GM18507 (cell line): Measurements from ENCODE around the gene COL17A1.
A peak's percentile ranks its signal among the peaks of the same experiment; 100 is the strongest.

Experiments
- DNase-seq: peaks from one replicate; pipeline ENCODE4 v3.0.0; 2011; ENCODE audit warnings: low read depth; ENCODE audit not compliant: insufficient read length; ENCODE audit errors: extremely low spot score
- FAIRE-seq: peaks from 2 replicates; lab custom pipeline; 2011; peaks lifted over from hg19 to GRCh38; lab: Jason Lieb, UNC

COL17A1 gene

DNA sequence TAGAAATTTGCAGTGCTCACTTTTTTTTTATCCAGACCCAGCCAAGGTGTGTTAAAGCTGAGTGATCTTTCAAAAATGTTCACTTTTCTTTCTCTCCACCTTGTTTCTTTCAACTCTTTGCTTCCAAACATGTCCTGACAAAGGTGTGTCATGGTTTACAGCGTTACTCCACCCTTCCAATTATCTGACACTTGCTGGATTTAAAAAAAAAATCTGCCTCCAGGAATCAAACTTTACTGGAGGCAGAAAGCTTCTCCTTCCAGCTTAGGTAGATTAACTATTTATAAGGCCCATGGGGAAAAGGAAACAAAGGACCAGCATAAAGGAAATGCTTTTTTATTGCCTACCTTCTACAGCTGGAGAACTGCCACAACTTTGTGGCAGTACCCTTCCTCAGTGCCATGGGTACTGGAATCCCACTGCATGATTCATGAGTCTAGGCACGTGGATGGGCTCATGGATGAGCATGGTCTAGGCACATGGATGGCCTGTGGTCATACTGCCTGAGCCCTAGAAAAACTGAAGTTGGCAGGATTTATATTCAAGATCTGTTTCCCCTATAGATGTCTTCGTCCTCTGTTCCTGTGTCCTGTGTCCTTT, at the start of gene COL17A1:
COL17A1 (minus strand) TSS at position 80 of the 600 bp plus-strand sequence. CDS start 5,207 bp downstream, outside the sequence.
- DNase-seq (no peak), FAIRE-seq (no peak)

DNA sequence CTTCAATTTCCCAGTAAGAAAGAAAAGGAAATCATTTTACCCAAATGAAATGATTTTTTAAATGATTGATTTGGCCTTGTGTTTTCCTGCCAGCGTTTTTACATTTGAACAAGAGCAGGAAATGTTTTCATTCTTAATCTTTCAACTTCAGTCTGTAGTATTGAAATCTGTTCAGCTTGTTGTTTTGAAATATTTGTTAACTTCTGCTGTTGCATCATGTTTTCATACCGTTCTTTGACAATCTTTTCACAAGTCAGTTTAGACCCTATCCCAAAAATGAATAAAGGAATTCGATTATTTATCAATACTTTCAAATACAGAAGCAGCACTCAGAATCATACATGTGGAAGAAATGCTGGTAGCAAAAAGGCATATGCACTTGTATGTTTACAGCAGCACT, 44.4 kb upstream of the COL17A1 start:
- FAIRE-seq, result no peak
- no peak for DNase-seq

DNA sequence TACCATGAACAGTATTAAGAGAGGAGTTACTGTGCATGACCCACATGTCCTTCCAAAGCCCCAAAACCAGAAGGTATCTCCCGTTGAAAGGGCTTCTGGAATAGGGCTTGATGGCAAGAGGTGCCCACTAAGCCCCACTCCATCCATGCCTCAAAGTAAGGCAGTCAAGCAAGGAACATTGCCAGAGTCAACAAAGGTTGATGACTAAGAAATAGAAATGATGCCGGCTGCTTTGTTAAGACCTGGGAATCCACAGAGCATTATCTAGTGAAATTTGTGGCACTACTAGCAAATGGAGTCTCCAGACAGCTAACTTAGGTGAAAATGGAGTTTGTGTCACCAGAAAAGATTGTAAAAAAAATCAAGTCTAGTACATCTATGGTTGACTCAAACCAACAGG, 42.5 kb upstream of the COL17A1 start:
- FAIRE-seq, result no peak
- DNase-seq, result no peak

DNA sequence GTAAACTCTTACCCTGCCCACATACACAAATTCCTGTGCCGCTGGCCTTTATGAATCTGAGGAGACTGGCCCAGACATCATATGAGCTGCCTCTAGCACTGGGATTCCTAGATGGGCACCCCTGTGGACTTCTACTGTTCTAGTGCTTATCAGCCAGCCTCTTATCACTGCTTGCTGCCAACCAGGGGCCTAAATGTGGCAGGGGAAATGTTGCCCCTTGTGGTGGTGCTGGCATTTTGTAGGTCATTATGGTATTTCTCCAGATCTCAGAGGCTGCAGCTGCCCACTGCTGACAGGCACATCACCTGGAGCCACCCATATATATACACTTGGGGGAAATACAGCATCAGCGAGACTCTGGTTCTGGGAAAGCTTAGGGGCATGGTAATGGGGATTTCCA, 41.7 kb upstream of the COL17A1 start:
- DNase-seq, result no peak
- peak; percentile 21 for FAIRE-seq

DNA sequence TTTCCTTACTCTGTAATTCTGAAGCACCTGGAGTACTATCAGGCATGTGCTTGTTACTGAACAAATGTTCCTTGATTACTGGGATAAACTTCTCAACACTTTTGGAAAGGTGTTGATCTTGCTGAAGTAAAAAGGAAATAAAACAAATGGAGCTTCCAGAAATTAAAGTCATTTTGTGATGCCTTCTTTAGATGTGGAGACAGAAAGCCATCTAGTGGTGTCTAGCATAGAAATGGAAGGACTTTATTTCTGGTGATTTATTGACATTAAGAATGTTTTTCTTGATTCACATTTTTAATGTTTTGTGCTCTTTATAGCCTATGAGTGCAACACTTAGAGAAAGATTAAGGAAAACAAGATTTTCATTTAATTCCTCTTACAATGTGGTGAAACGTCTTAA, 37.7 kb upstream of the COL17A1 start:
- DNase-seq (no peak), FAIRE-seq (peak; percentile 70)

DNA sequence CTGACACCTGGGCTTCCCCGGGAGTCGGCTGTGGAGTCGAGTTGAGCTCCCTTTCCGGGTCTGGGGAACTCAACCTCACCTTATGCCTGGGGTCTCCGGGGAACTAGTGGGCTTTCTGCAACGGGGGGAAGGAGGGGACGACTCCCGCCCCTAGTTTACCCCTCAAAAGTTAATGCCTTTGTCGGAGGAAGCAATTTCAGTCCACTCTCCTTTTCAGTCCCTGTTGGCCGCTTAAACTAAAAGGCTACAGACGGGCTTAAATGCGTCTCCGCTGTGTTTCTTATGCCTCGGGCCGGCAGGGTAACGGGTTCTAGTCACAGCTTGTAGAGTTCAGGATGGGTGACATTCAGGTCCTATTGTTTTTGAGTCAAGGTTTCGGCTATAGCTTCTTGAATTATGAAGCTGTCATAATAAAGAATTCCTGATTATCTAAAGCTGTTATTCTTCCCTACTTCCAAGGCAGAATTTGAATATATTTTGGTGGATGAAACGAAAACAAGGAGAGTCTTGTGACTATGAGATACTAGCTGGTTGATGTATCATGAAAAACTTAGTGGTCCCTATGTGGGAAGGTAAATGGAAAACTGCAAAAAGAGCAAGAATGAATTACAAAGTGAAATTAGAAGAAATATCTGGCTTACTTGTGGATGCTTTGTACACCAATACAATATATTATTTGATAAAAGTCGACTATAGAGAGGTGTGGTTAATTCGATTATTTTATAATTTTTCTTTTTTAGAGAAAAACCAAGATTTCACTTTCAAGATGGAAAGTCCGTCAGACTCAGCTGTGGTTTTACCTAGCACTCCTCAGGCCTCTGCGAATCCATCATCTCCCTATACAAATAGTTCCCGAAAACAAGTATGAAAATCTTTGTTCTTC, 36.8 kb upstream of the COL17A1 start:
- FAIRE-seq (no peak), DNase-seq (no peak)

DNA sequence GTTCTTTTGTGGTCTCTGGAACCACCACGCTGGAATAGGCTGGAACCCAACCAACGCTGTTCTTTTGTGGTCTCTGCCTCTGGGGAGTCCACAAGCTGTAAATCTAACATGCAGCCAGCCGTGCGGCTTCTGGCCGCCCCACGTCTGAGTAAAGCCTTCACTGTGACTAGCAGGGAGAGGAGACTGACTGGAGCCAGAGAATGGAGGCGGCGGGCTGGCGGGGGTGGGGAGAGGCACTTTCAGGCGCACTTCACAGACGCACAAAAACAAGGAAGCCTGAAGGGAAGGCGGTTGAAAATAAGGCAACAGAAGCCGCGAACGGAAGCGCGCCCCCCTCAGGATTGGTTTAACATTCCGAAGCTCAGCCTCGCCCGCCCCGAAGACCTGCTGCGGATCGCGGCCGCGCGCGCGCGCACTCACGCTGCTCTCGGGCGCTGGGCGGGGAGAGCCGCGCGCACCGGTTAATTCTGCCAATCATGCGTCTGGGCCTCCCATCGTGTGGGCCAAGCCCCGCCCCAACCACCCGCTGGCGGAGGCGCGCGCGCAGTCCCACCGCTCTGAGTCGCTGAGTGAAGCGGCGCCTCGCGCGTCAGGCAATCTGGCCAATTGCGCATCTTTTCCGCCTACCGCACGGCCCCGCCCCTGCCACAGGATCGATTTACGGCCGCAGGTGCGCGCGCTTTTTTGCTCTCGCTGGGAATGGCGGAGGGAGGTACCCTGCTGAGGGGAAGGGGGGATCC, 36.0 kb upstream of the COL17A1 start, which contains the start of gene SFR1:
SFR1 (plus strand) TSS at position 687 of the 740 bp plus-strand sequence; CDS start at position 700, 13 bp downstream.
- FAIRE-seq, result peak; percentile 99

DNA sequence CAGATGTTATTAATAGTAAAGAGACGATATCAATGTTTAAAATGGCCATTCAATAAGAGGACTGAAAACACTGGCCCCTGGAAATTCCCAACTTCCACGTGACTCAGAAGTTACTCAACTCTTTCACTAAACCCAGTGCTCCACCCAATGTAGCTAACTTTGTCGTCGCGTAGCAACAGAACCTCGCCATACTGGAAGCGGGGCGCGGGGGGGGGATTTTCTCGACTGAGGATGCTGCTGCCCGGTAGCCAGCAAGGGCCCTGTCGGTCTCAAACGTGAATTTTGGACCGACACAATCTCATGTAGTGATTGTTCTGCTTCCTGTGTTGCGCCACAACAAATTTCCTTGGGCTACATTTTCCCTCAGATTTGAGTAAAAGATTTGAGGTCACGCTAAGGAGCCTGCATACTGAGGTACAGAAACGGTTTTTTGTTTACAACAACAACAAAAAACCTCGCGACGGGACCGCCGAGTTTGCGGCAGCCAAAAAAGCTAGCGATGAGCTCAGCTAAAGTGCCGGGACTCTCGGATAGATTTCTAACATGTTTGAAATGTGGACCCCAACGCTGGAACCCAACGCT, 35.3 kb upstream of the COL17A1 start:
- DNase-seq (no peak), FAIRE-seq (no peak)

More for the DNA sequence above, 36.0 kb upstream of the COL17A1 start, which contains the start of gene SFR1:
- peak; percentile 83 for DNase-seq

DNA sequence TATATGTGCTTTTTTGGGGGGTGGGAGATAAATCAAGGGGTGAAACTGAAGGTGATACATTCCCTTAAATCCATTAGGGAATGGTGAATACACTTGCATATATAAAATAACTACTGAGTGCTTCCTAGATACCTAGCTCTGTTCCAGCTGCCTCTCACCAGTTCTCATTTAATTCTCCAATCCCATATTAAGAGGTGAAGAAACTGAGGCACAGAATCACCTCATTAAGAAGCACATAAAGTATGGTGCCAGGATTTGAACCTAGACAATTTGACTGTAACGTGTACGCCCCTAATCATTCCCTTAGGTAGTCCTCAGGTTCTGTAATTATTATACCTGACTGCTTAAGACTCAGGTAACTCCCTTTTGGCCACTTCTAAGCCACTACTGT, 34.8 kb upstream of the COL17A1 start:
- FAIRE-seq (no peak), DNase-seq (no peak)

DNA sequence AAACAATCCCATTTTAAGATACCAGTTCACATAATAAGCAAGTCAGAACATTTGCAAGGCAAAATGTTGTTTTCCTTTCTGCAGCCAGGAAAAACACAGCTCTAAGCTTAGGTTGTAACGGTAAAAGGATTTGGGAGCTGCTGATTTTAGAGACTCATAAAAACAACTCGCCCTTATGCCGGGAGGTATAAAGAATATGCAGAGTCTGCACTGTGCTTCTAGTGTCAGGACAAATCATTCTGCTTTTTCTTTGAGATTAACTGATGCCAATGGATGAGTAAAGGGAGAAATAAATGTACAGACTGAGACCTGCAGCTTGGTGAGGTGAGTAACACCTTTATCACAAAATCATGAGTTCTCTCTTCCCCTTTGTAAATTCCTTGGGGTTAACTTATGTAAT, 34.3 kb upstream of the COL17A1 start:
- DNase-seq (no peak), FAIRE-seq (peak; percentile 39)

DNA sequence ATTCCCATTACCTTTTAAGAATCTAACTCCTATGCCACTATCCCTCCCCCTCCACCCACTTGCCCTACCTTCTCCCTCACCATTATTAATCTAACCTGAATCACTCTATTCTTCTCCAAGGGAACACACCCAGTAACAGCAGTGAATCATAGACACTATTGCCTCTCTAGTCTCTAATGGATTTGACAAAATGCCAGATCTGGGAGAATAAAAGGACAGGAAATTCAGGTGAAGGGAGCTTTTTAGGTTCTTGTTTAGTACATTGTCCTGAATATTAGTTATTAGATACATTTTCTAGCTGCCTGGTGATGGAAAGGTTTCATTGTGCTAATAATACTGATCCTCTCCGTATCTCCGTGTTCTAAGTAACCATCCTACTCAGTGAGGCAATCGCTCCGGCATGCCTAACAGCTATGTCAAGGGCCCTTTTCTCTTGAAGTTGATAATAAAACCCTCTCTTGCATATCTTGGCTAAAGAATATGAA, 32.2 kb upstream of the COL17A1 start:
- DNase-seq (no peak), FAIRE-seq (no peak)

DNA sequence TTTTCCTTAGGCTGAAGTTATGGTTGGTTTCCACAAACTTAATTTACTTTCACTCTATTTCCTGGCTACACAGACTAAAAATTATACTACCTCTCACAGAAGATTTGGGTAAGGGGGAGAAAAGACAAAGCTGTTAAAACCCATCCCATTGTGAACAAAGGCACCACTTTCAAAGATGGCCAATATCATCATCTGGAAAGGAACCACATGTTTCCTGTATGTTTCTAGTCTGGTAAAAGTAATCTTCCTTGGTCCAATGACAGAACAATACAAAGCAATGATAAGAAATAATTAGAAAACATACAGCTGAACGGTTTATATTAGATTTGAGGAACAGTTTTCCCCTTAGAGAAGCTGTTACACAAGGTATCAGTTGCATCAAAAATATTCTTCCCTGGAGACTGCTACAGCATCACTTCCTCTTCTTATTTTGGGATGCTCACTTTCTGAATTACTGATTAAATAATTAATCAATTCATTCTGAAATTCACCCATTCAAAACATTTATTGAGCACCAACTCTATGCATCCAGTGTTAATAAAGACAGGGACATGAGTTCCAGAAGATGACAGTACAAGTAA, 27.8 kb upstream of the COL17A1 start:
- peak; percentile 39 for FAIRE-seq

DNA sequence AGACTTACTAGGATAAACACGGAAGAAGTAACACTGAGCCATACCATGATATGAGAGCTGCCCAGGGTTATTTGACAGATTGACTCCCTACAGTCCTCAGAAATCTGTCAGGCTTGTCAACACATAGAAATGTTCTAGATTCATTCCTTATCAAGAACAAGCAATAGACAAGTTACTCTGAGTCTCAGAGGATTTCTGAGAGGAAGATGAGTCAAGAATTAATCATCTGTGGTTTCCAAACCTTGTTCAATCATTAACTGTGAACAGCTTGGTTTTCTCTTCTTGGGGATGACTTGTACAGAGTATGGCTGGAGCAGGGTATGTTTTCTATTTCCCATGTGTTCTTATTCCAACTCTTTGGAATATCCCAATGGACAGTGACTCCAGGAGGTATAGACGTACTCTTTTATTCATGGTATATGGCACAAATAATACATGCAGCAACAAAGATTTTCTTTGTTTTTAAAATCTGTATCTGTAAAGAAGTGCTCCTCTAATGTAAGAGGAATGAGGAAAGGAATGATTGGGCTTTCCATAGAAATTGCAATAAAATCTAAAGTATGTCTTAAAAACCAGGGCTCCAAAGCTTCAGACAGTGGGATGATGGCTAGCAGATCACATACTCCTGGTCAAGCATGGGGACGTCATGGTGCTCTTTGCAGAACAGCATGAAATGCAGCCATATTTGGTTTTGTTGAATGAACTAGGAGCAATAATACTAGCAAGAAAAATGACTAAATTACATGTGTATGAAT, 24.4 kb upstream of the COL17A1 start:
- FAIRE-seq (peak; percentile 88), DNase-seq (peak; percentile 15)

More for the DNA sequence above, 27.8 kb upstream of the COL17A1 start:
- no peak for DNase-seq

DNA sequence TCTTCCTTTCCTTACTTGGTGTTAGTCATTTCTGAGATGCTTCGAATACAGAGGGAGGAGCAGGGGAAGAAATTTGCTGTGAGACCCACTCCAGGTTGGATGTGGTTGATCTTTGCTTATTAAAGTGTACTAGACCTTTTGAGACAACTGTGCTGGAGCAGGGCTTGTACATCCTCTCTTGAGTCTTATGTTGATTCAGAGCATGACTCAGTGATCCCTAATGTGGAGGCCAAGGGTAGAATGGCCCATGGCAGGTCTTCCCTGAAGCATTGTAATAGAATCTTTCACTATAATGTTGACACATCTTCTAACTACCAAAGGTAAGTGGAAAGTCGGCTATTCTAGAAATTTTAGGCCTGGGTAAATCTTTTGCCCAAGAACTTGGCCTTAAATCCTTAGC, 19.2 kb upstream of the COL17A1 start:
- FAIRE-seq, result no peak

DNA sequence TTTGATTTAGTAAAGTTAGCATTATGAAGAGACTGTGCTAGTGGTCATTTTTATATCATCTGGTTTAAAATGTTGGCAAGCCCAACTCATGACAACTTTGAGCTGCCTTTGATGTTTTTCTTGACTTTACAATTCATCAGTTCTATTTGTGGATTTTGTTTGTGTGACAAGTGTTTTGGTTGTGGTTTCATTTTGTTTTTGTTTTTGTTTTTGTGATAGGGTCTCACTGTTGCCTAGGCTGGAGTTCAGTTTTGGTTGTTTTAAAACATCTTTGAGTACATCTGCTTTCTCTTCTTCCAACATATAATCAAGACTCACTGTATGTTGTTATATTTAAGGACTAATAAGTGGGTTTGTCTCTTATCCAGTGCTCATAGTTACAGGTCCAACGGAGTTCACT, 18.7 kb upstream of the COL17A1 start:
- FAIRE-seq, result peak; percentile 24
- no peak for DNase-seq

More for the DNA sequence above, 19.2 kb upstream of the COL17A1 start:
- no peak for DNase-seq

DNA sequence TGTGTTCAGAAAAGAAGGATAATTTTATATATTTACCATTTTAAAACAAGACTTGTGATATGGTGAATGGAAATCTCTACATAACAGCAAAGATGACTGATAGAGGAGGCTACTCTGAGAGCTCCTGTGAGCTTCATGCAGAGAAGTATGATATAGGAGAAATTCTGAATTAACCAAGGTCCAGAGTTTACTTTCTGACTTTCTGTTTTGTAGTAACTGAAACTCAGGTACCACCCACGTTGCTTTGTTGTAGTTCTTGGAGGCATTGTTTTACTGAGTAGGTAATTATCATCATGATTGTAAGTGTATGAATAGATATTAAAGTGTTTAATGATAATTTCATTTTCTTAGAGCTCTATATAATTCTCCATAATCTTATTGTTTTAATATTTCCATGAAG, 18.3 kb upstream of the COL17A1 start:
- DNase-seq (no peak), FAIRE-seq (no peak)

DNA sequence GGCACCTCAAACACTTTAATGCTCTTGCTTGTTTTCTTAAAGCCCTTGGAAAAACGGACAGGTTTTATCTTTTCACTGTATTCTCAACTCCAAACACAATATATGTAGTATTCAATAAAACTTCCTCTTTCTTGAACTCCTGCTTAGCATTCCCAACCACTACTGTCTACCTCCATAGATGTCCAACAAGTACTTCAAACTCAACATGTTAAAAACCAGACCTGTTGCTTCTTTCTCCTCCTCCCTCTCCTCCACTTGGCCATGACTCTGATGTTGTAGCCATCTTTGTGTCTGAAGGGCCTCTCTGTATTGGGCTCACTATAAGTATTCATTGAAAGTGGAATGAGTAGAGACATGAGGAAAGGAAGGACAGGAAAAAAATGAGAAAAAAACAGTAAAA, 16.2 kb upstream of the COL17A1 start:
- DNase-seq (no peak), FAIRE-seq (no peak)

DNA sequence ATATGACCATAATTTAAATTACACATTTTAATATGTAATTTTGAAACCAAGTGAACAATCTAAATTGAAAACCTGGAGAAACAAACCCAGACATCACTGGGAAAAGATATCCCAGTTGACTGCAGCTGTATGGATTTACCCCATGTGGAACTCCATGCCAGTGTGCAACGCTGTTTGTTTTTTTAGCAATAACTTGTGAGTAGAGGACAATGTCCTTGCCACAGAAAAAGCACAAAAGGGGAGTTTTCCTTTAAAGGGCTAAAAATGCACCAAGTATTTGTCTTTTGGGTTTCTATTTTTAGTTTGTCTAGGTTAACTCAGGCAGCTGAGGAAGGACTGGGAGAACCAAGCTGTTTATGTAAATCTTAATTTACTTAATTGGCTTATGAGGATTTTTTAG, 15.1 kb upstream of the COL17A1 start:
- no peak for FAIRE-seq

DNA sequence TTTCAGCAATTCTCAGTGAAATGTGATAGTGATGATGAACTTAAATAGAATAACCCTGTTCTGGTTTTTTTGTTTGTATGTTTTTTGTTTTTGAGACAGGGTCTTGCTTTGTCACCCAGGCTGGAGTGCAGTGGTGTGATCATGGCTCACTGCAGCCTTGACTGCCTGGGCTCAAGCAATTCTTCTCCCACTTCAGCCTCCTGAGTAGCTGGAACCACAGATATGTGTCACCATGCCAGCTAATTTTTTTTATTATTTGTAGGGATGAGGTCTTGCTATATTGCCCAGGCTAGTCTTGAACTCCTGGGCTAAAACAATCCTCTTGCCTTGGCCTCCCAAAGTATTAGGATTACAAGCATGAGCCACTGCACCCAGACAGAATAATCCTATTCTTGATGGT, 14.3 kb upstream of the COL17A1 start:
- DNase-seq, result no peak
- FAIRE-seq, result no peak

More for the DNA sequence above, 15.1 kb upstream of the COL17A1 start:
- DNase-seq, result no peak
